ENCODE results near the gene CHKA.

CHKA gene

GRCh38 chr11:68028802-68029545 is 92.2 kb downstream of the CHKA start:
- TF ChIP-seq, protein P1, sequence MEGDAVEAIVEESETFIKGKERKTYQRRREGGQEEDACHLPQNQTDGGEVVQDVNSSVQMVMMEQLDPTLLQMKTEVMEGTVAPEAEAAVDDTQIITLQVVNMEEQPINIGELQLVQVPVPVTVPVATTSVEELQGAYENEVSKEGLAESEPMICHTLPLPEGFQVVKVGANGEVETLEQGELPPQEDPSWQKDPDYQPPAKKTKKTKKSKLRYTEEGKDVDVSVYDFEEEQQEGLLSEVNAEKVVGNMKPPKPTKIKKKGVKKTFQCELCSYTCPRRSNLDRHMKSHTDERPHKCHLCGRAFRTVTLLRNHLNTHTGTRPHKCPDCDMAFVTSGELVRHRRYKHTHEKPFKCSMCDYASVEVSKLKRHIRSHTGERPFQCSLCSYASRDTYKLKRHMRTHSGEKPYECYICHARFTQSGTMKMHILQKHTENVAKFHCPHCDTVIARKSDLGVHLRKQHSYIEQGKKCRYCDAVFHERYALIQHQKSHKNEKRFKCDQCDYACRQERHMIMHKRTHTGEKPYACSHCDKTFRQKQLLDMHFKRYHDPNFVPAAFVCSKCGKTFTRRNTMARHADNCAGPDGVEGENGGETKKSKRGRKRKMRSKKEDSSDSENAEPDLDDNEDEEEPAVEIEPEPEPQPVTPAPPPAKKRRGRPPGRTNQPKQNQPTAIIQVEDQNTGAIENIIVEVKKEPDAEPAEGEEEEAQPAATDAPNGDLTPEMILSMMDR (IDR thresholded peaks at IDR 0.05; ENCODE audit: unreplicated experiment in 3 of 3), result no peak

GRCh38 chr11:68027667-68028066 is 93.5 kb downstream of the CHKA start:
- Mint-ChIP-seq H3K27ac (no peak overlapping the region), H3K36me3 (ENCODE audit: low read depth) (peaks cover 26% of the 10 kb centered on the region), H3K27me3 (ENCODE audit: low read depth) (no peaks in the 10 kb centered on the region), H3K4me3 (peak overlapping the region in 1 of 3 experiments; percentile 36), H3K9me3 (peaks cover 14% of the 10 kb centered on the region), H3K4me1 (peaks cover 21% of the 10 kb centered on the region)
- TF ChIP-seq, protein P1 (IDR thresholded peaks at IDR 0.05; ENCODE audit: unreplicated experiment in 3 of 3), result no peak

More at GRCh38 chr11:68028802-68029545, 92.2 kb downstream of the CHKA start:
- Mint-ChIP-seq H3K4me3 (peak overlapping the region; percentile 82 to 92 (median 92)), H3K36me3 (ENCODE audit: low read depth) (peaks cover 29% of the 10 kb centered on the region), H3K4me1 (peaks cover 21% of the 10 kb centered on the region), H3K27ac (no peak overlapping the region), H3K27me3 (ENCODE audit: low read depth) (no peaks in the 10 kb centered on the region), H3K9me3 (peaks cover 13% of the 10 kb centered on the region)

- TF ChIP-seq, protein P1 (IDR thresholded peaks at IDR 0.05; ENCODE audit: unreplicated experiment in 3 of 3), result no peak
- Mint-ChIP-seq H3K27me3 (ENCODE audit: low read depth) (no peaks in the 10 kb centered on the region), H3K27ac (no peak overlapping the region), H3K4me3 (no peak overlapping the region), H3K9me3 (peaks cover 14% of the 10 kb centered on the region), H3K36me3 (ENCODE audit: low read depth) (peaks cover 26% of the 10 kb centered on the region), H3K4me1 (peaks cover 18% of the 10 kb centered on the region)
These were observed 94.6 kb downstream of the CHKA start for GRCh38 chr11:68026391-68027105.

DNA sequence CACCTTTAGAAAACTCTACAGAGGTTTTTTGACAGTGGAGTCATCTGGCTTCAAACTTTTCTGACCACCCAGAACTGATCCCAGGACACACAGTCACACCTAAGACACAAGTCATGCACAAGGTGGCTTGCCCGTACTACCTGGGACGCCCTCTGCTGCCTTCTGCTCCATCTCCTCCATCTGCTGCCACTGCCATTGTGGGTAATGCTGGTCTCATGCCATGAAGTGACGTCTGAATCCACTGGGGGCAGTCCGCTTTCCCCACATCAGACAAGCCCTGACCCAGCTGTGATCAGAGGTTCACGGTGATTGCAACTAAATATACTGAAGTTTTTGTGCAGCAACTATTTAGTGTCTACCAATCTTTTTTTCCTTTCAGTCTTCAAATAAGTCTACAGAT is 96.1 kb downstream of the CHKA start:
- H3K27ac Mint-ChIP-seq, result no peak overlapping the region
- H3K4me3 Mint-ChIP-seq, result no peak overlapping the region
- TF ChIP-seq, protein P1 (IDR thresholded peaks at IDR 0.05; ENCODE audit: unreplicated experiment in 3 of 3), result no peak
- peaks cover 26% of the 10 kb centered on the region for H3K36me3 Mint-ChIP-seq (ENCODE audit: low read depth)
- peaks cover 14% of the 10 kb centered on the region for H3K9me3 Mint-ChIP-seq
- H3K4me1 Mint-ChIP-seq, result peaks cover 10% of the 10 kb centered on the region
- H3K27me3 Mint-ChIP-seq (ENCODE audit: low read depth), result peaks cover 3% of the 10 kb centered on the region

DNA sequence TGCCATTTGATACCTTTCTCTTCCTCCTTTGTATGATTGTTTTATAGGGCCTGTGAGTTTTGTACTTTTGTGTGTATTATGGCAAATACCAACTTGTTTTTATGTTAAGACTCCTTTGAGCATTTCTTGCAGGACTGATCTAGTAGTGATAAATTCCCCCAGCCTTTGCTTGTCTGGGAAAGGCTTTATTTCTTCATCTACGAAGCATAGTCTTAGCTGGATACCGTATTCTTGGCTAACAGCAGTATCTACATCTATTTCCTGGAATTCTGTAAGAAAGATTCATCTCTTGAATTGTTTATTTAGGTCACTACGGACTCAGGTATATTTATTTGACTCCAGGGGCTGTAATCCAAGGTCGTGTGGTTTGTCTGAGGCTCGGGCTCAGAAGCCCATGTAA is 96.7 kb downstream of the CHKA start:
- peaks cover 3% of the 10 kb centered on the region for H3K27me3 Mint-ChIP-seq (ENCODE audit: low read depth)
- H3K9me3 Mint-ChIP-seq, result peaks cover 14% of the 10 kb centered on the region
- no peak overlapping the region for H3K4me3 Mint-ChIP-seq
- no peak overlapping the region for H3K27ac Mint-ChIP-seq
- TF ChIP-seq, protein P1 (IDR thresholded peaks at IDR 0.05; ENCODE audit: unreplicated experiment in 3 of 3), result no peak
- H3K4me1 Mint-ChIP-seq, result peaks cover 8% of the 10 kb centered on the region
- H3K36me3 Mint-ChIP-seq (ENCODE audit: low read depth), result peaks cover 26% of the 10 kb centered on the region

Data from nephron (organoid).